ENCODE measurements around the gene TSHR. TPM values are rescaled to one million over a fixed set of nuclear protein-coding genes. Genes with fewer than 3 reads are reported as not detected.

The TSHR gene
- total RNA-seq, 1 experiment from 2014 or later: not detected

DNA sequence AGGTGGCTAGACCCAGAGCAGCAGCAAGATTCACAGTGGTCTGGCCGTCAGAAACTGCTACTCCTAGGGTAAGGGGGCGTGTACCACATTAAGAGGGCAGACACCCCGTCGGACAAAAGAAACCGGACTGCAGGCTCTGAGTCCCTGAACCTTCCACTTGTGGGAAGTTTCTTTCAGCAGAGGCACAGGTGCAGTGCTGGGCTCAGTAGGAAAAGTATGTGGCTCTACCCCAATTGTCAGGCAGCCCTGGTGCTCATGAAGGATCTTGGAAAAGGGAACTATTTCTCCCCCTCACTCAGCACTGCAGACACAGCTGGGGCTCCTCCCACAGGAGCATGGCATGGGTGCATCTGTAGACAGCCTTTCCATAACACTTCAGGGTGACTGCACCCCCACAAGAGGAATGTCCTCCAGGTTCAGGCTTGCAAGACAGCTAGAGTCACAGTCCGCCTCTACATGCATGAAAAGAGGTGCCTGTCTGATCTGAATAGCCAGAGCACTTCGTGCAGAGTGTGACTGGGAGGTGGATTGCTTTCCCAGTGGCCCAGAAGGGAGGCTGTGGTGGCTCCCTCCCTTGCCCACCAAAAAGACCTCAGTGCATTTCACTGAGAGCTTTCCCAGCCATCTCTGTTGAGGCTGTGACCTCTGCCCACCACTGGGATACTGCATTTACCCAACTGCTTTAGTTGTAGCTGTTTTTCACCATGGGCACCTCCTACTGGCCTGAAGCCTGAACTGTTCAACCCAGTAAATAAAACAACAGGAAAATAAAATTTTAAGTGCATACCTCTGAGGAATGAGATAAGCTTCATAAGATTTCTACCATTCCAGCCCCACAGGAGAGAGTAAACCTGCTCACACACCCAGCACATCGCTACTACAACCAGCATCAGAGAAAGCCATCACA lies 28.1 kb upstream of the TSHR start:
- DNase-seq: no peak
- H3K4me2 ChIP-seq (ENCODE audit: low read depth, low read length, poor library complexity, severe bottlenecking): no peak overlapping the region
- no peak overlapping the region for H3K4me3 ChIP-seq (ENCODE audit: low read length)
- no peak overlapping the region for H3K9ac ChIP-seq (ENCODE audit: low read length)
- H2AFZ ChIP-seq (ENCODE audit: low read length): no peak overlapping the region
- peaks cover 26% of the 10 kb centered on the region for H3K36me3 ChIP-seq (ENCODE audit: insufficient read depth, low read length)
- no peaks in the 10 kb centered on the region for H3K27me3 ChIP-seq (ENCODE audit: low read length)
- H3K27ac ChIP-seq (ENCODE audit: low read length): no peak overlapping the region
- peaks cover 97% of the 10 kb centered on the region for H3K79me2 ChIP-seq (ENCODE audit: low read length)
- no peaks in the 10 kb centered on the region for H4K20me1 ChIP-seq (ENCODE audit: insufficient read depth, low read depth, low read length)
- H3K9me3 ChIP-seq (ENCODE audit: low read length): peaks cover 13% of the 10 kb centered on the region; the same call in 1 of the 2 replicates
- H3K4me1 ChIP-seq (ENCODE audit: low read length): peaks cover 27% of the 10 kb centered on the region
- H3K9me2 ChIP-seq (replicated peaks; ENCODE audit: insufficient read depth, low read length): no peaks in the 10 kb centered on the region

GRCh38 chr14:80930095-80930494 lies 25.3 kb upstream of the TSHR start:
- H3K9me2 ChIP-seq (replicated peaks; ENCODE audit: insufficient read depth, low read length): no peaks in the 10 kb centered on the region
- H3K27me3 ChIP-seq (ENCODE audit: low read length): no peaks in the 10 kb centered on the region
- H3K9ac ChIP-seq (ENCODE audit: low read length): no peak overlapping the region
- H3K4me2 ChIP-seq (ENCODE audit: low read depth, low read length, poor library complexity, severe bottlenecking): no peak overlapping the region
- no peak for DNase-seq
- H3K9me3 ChIP-seq (ENCODE audit: low read length): peaks cover 11% of the 10 kb centered on the region; the same call in 1 of the 2 replicates
- H4K20me1 ChIP-seq (ENCODE audit: insufficient read depth, low read depth, low read length): no peaks in the 10 kb centered on the region
- H3K4me1 ChIP-seq (ENCODE audit: low read length): peaks cover 47% of the 10 kb centered on the region
- peaks cover 17% of the 10 kb centered on the region for H3K36me3 ChIP-seq (ENCODE audit: insufficient read depth, low read length)
- H2AFZ ChIP-seq (ENCODE audit: low read length): no peak overlapping the region
- peak overlapping the region; percentile 81 for H3K27ac ChIP-seq (ENCODE audit: low read length)
- no peak overlapping the region for H3K4me3 ChIP-seq (ENCODE audit: low read length)
- H3K79me2 ChIP-seq (ENCODE audit: low read length): peaks cover 94% of the 10 kb centered on the region

GRCh38 chr14:80930836-80931389 lies 24.5 kb upstream of the TSHR start:
- no peaks in the 10 kb centered on the region for H3K9me2 ChIP-seq (replicated peaks; ENCODE audit: insufficient read depth, low read length)
- peak overlapping the region; percentile 29; the same call in 1 of the 2 replicates for H3K4me3 ChIP-seq (ENCODE audit: low read length)
- H3K27me3 ChIP-seq (ENCODE audit: low read length): no peaks in the 10 kb centered on the region
- H3K9ac ChIP-seq (ENCODE audit: low read length): peak overlapping the region; percentile 39; the same call in 1 of the 2 replicates
- peak; percentile 78 for DNase-seq
- peaks cover 52% of the 10 kb centered on the region for H3K4me1 ChIP-seq (ENCODE audit: low read length)
- H3K79me2 ChIP-seq (ENCODE audit: low read length): peaks cover 92% of the 10 kb centered on the region
- peak overlapping the region; percentile 81 for H3K27ac ChIP-seq (ENCODE audit: low read length)
- no peaks in the 10 kb centered on the region for H4K20me1 ChIP-seq (ENCODE audit: insufficient read depth, low read depth, low read length)
- peaks cover 8% of the 10 kb centered on the region; the same call in 1 of the 2 replicates for H3K9me3 ChIP-seq (ENCODE audit: low read length)
- peaks cover 17% of the 10 kb centered on the region for H3K36me3 ChIP-seq (ENCODE audit: insufficient read depth, low read length)
- peak overlapping the region; percentile 51 for H3K4me2 ChIP-seq (ENCODE audit: low read depth, low read length, poor library complexity, severe bottlenecking)
- peak overlapping the region; percentile 5 for H2AFZ ChIP-seq (ENCODE audit: low read length)

DNA sequence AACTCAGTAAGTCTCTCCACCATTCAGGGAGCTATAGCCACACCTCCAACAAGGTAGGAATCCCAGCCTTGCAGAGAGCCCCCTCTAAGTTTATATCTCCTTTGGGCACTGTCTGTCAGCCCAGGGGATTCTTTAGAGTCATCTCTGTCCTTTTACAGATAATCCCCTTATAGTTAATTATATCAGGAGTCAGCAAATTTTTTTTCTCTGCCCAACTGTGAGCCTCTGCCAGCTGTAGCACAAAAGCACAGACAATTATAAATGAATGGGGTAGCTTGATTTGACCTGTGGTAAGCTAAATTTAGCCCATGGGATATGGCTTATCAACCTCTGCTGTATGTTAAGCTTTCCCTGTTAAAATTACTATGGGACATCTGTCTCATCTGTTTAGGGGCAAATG lies 22.1 kb upstream of the TSHR start:
- Histone ChIP-seq H3K4me2 (ENCODE audit: low read depth, low read length, poor library complexity, severe bottlenecking) (peak overlapping the region; percentile 47), H3K27ac (ENCODE audit: low read length) (peak overlapping the region; percentile 81), H3K9ac (ENCODE audit: low read length) (peak overlapping the region; percentile 15; the same call in 1 of the 2 replicates), H3K4me3 (ENCODE audit: low read length) (peak overlapping the region; percentile 4; the same call in 1 of the 2 replicates), H3K9me3 (ENCODE audit: low read length) (peaks cover 8% of the 10 kb centered on the region; the same call in 1 of the 2 replicates), H3K79me2 (ENCODE audit: low read length) (peaks cover 79% of the 10 kb centered on the region), H3K9me2 (replicated peaks; ENCODE audit: insufficient read depth, low read length) (no peaks in the 10 kb centered on the region), H3K36me3 (ENCODE audit: insufficient read depth, low read length) (peaks cover 22% of the 10 kb centered on the region), H3K27me3 (ENCODE audit: low read length) (no peaks in the 10 kb centered on the region), H2AFZ (ENCODE audit: low read length) (no peak overlapping the region), H3K4me1 (ENCODE audit: low read length) (peaks cover 57% of the 10 kb centered on the region), H4K20me1 (ENCODE audit: insufficient read depth, low read depth, low read length) (no peaks in the 10 kb centered on the region)
- no peak for DNase-seq

DNA sequence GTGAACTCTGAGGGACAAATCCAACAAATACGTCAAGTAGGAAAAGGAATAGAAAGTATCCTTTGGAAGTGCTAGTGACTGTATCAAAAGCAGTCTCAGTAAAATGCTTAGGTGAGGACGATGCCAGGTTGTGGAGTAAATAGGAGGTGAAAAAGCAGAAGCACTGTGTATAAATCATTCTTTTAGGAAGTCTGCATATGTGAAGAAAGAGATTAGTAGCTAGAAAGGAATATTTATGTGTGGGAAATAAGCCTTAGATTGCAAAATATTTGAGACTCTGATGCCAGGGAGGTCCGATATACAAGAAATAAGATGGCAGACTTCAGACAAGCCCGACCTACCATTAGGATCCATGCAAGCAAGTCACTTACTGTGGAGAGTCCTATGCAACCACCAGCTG lies 21.7 kb upstream of the TSHR start:
- peak overlapping the region; percentile 81 for H3K27ac ChIP-seq (ENCODE audit: low read length)
- H3K9ac ChIP-seq (ENCODE audit: low read length): peak overlapping the region; percentile 23; the same call in 1 of the 2 replicates
- no peaks in the 10 kb centered on the region for H3K27me3 ChIP-seq (ENCODE audit: low read length)
- H3K4me3 ChIP-seq (ENCODE audit: low read length): peak overlapping the region; percentile 6; the same call in 1 of the 2 replicates
- H3K36me3 ChIP-seq (ENCODE audit: insufficient read depth, low read length): peaks cover 22% of the 10 kb centered on the region
- peaks cover 78% of the 10 kb centered on the region for H3K79me2 ChIP-seq (ENCODE audit: low read length)
- H3K9me3 ChIP-seq (ENCODE audit: low read length): peaks cover 8% of the 10 kb centered on the region; the same call in 1 of the 2 replicates
- no peak for DNase-seq
- H3K4me1 ChIP-seq (ENCODE audit: low read length): peaks cover 57% of the 10 kb centered on the region
- no peaks in the 10 kb centered on the region for H3K9me2 ChIP-seq (replicated peaks; ENCODE audit: insufficient read depth, low read length)
- H4K20me1 ChIP-seq (ENCODE audit: insufficient read depth, low read depth, low read length): no peaks in the 10 kb centered on the region
- H3K4me2 ChIP-seq (ENCODE audit: low read depth, low read length, poor library complexity, severe bottlenecking): peak overlapping the region; percentile 47
- H2AFZ ChIP-seq (ENCODE audit: low read length): no peak overlapping the region

GRCh38 chr14:80940146-80940545 lies 15.3 kb upstream of the TSHR start:
- Histone ChIP-seq H3K36me3 (ENCODE audit: insufficient read depth, low read length) (peaks cover 9% of the 10 kb centered on the region), H4K20me1 (ENCODE audit: insufficient read depth, low read depth, low read length) (no peaks in the 10 kb centered on the region), H3K4me2 (ENCODE audit: low read depth, low read length, poor library complexity, severe bottlenecking) (peak overlapping the region; percentile 83), H3K9me2 (replicated peaks; ENCODE audit: insufficient read depth, low read length) (no peaks in the 10 kb centered on the region), H3K79me2 (ENCODE audit: low read length) (peaks cover 47% of the 10 kb centered on the region), H3K9me3 (ENCODE audit: low read length) (no peaks in the 10 kb centered on the region), H2AFZ (ENCODE audit: low read length) (peak overlapping the region; percentile 3; the same call in 1 of the 2 replicates), H3K9ac (ENCODE audit: low read length) (peak overlapping the region; percentile 73), H3K4me1 (ENCODE audit: low read length) (peaks cover 40% of the 10 kb centered on the region), H3K27ac (ENCODE audit: low read length) (peak overlapping the region; percentile 33), H3K4me3 (ENCODE audit: low read length) (peak overlapping the region; percentile 83), H3K27me3 (ENCODE audit: low read length) (no peaks in the 10 kb centered on the region)
- peak; percentile 63 for DNase-seq

GRCh38 chr14:80941241-80942185 lies 13.9 kb upstream of the TSHR start, which contains the start of gene CEP128:
Gene CEP128 (minus strand): TSS chr14:80941738.
- DNase-seq: peak; percentile 98
- Histone ChIP-seq H3K4me1 (ENCODE audit: low read length) (peaks cover 30% of the 10 kb centered on the region), H3K4me3 (ENCODE audit: low read length) (peak within 1 kb of the TSS; percentile 83), H3K9me3 (ENCODE audit: low read length) (no peaks in the 10 kb centered on the region), H3K36me3 (ENCODE audit: insufficient read depth, low read length) (no peaks in the 10 kb centered on the region), H4K20me1 (ENCODE audit: insufficient read depth, low read depth, low read length) (no peaks in the 10 kb centered on the region), H3K9me2 (replicated peaks; ENCODE audit: insufficient read depth, low read length) (no peaks in the 10 kb centered on the region), H3K27me3 (ENCODE audit: low read length) (no peaks in the 10 kb centered on the region), H3K9ac (ENCODE audit: low read length) (peak within 1 kb of the TSS; percentile 73), H3K27ac (ENCODE audit: low read length) (peak within 1 kb of the TSS; percentile 47), H3K79me2 (ENCODE audit: low read length) (peaks cover 36% of the 10 kb centered on the region), H2AFZ (ENCODE audit: low read length) (peak within 1 kb of the TSS; percentile 80), H3K4me2 (ENCODE audit: low read depth, low read length, poor library complexity, severe bottlenecking) (peak within 1 kb of the TSS; percentile 83)
